ENCODE results near the gene MKNK2. TPM values are rescaled to one million over a fixed set of nuclear protein-coding genes. Genes with fewer than 3 reads are reported as not detected.

The MKNK2 gene
- total RNA-seq, 2 donors from 2014 or later, result 120 to 123 TPM

DNA sequence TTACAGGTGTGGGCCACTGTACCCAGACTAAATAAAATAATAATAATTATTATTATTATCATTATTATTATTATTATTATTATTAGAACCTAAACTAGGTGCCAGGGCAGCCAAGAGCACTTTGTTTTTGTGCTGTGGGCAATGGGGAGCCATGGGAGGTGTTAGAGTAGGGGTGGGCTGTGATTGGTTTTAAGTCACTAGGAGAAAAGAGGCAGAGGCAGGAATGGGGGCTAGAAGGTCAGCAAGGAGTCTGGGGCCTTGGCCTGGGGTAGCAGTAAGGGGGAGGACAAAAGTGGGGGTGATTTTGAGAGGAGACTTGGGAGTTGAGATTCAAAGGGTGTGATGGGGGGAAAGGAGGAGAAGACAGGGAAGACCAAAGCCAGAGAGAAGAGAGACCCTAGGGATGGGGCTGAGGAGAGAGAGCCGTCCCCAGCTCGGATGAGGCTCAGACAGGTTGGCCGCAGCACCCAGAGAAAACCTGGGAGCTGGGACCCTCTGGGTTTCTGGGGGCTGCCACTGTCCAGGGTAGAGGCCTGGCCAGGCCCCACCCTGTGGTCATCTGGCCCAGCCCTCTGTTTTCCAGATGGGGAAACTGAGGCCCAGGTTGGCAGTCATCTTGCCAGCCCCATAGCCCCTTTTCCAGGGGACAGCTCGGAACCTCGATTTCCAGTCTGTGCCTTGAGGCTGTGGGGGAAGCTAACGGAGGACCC is 17.8 kb downstream of the MKNK2 start:
- WGBS, 2 experiments (ENCODE audit: insufficient coverage in 1 of 2, insufficient read length in 1 of 2), result 85 to 94% methylated on average over 3 to 6 of the region's 6 CpGs
- peaks cover 2% of the 10 kb centered on the region for H3K4me1 Mint-ChIP-seq
- Histone ChIP-seq H3K27ac (ENCODE audit: low read depth, low read length) (no peak overlapping the region), H3K27me3 (ENCODE audit: control insufficient read depth, insufficient read depth, low read length, poor library complexity, severe bottlenecking) (no peaks in the 10 kb centered on the region), H3K9me3 (ENCODE audit: control insufficient read depth, low read length) (no peaks in the 10 kb centered on the region), H3K4me1 (ENCODE audit: control insufficient read depth, insufficient read depth, low read length) (no peaks in the 10 kb centered on the region), H3K9ac (ENCODE audit: extremely low read depth, low read length, poor library complexity, severe bottlenecking) (no peak overlapping the region), H3K4me3 (ENCODE audit: low read length) (no peak overlapping the region), H3K36me3 (ENCODE audit: control insufficient read depth, insufficient read depth, low read length) (peaks cover 2% of the 10 kb centered on the region)
- no peaks in the 10 kb centered on the region for H3K27me3 Mint-ChIP-seq (ENCODE audit: insufficient read depth)
- H3K36me3 Mint-ChIP-seq (ENCODE audit: low read depth), result peaks cover 6% of the 10 kb centered on the region
- H3K9me3 Mint-ChIP-seq, result peaks cover 17% of the 10 kb centered on the region
- H3K27ac Mint-ChIP-seq, result no peak overlapping the region
- no peak overlapping the region for H3K4me3 Mint-ChIP-seq
- DNase-seq, result no peak
- no peak for TF ChIP-seq CTCF (conservative IDR thresholded peaks at IDR 0.05)

GRCh38 chr19:2032296-2032941 is 18.6 kb downstream of the MKNK2 start:
- Histone ChIP-seq H3K4me1 (ENCODE audit: control insufficient read depth, insufficient read depth, low read length) (no peaks in the 10 kb centered on the region), H3K27ac (ENCODE audit: low read depth, low read length) (no peak overlapping the region), H3K36me3 (ENCODE audit: control insufficient read depth, insufficient read depth, low read length) (no peaks in the 10 kb centered on the region), H3K9ac (ENCODE audit: extremely low read depth, low read length, poor library complexity, severe bottlenecking) (no peak overlapping the region), H3K9me3 (ENCODE audit: control insufficient read depth, low read length) (no peaks in the 10 kb centered on the region), H3K4me3 (ENCODE audit: low read length) (no peak overlapping the region), H3K27me3 (ENCODE audit: control insufficient read depth, insufficient read depth, low read length, poor library complexity, severe bottlenecking) (no peaks in the 10 kb centered on the region)
- no peaks in the 10 kb centered on the region for H3K27me3 Mint-ChIP-seq (ENCODE audit: insufficient read depth)
- TF ChIP-seq CTCF (conservative IDR thresholded peaks at IDR 0.05), result no peak
- 66 to 84% methylated on average over 9 to 19 of the region's 19 CpGs for WGBS, 2 experiments (ENCODE audit: insufficient coverage in 1 of 2, insufficient read length in 1 of 2)
- no peak overlapping the region for H3K4me3 Mint-ChIP-seq
- peaks cover 2% of the 10 kb centered on the region for H3K4me1 Mint-ChIP-seq
- H3K9me3 Mint-ChIP-seq, result peaks cover 17% of the 10 kb centered on the region
- peak; percentile 79 for DNase-seq
- H3K36me3 Mint-ChIP-seq (ENCODE audit: low read depth), result peaks cover 2% of the 10 kb centered on the region
- no peak overlapping the region for H3K27ac Mint-ChIP-seq

- Histone ChIP-seq H3K36me3 (ENCODE audit: control insufficient read depth, insufficient read depth, low read length) (no peaks in the 10 kb centered on the region), H3K4me1 (ENCODE audit: control insufficient read depth, insufficient read depth, low read length) (no peaks in the 10 kb centered on the region), H3K4me3 (ENCODE audit: low read length) (no peak overlapping the region), H3K9ac (ENCODE audit: extremely low read depth, low read length, poor library complexity, severe bottlenecking) (no peak overlapping the region), H3K9me3 (ENCODE audit: control insufficient read depth, low read length) (no peaks in the 10 kb centered on the region), H3K27ac (ENCODE audit: low read depth, low read length) (no peak overlapping the region), H3K27me3 (ENCODE audit: control insufficient read depth, insufficient read depth, low read length, poor library complexity, severe bottlenecking) (no peaks in the 10 kb centered on the region)
- Mint-ChIP-seq H3K27me3 (ENCODE audit: insufficient read depth) (peaks cover 11% of the 10 kb centered on the region), H3K4me1 (peaks cover 2% of the 10 kb centered on the region), H3K9me3 (peaks cover 21% of the 10 kb centered on the region), H3K36me3 (ENCODE audit: low read depth) (peaks cover 3% of the 10 kb centered on the region), H3K4me3 (no peak overlapping the region), H3K27ac (peak overlapping the region; percentile 7)
- no peak for DNase-seq
- 93 to 97% methylated on average over 8 to 9 of the region's 9 CpGs for WGBS, 2 experiments (ENCODE audit: insufficient coverage in 1 of 2, insufficient read length in 1 of 2)
- TF ChIP-seq CTCF (conservative IDR thresholded peaks at IDR 0.05), result no peak
These were observed 23.7 kb downstream of the MKNK2 start for GRCh38 chr19:2027361-2027760.

All from endodermal cell (in vitro differentiated cells).